Cerebellar nuclear complex (tissue), 1 donor: ENCODE data around the gene APOA5.
"Not testable (repeated sequence)": the region's sequence is repeated elsewhere in the genome, so short reads cannot be mapped to it uniquely, and the experiment has no call there.

Experiments used
- DNase-seq, 2 experiments: peaks; one replicate each; lab custom pipeline; 2025; lab: John Stamatoyannopoulos, UW

The APOA5 gene

DNA sequence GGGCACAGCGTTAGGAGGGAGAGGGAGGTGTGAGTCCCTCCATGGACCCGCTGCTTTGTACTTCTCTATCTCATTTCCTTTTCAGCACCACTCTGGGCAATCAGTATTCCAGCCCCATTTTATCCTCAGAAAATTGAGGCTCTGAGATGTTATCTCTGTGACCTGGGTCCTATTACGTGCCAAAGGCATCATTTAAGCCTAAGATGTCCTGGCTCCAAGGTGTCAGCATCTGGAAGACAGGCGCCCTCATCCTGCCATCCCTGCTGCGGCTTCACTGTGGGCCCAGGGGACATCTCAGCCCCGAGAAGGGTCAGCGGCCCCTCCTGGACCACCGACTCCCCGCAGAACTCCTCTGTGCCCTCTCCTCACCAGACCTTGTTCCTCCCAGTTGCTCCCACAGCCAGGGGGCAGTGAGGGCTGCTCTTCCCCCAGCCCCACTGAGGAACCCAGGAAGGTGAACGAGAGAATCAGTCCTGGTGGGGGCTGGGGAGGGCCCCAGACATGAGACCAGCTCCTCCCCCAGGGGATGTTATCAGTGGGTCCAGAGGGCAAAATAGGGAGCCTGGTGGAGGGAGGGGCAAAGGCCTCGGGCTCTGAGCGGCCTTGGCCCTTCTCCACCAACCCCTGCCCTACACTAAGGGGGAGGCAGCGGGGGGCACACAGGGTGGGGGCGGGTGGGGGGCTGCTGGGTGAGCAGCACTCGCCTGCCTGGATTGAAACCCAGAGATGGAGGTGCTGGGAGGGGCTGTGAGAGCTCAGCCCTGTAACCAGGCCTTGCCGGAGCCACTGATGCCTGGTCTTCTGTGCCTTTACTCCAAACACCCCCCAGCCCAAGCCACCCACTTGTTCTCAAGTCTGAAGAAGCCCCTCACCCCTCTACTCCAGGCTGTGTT, 37.2 kb upstream of the APOA5 start:
- no peak for DNase-seq

DNA sequence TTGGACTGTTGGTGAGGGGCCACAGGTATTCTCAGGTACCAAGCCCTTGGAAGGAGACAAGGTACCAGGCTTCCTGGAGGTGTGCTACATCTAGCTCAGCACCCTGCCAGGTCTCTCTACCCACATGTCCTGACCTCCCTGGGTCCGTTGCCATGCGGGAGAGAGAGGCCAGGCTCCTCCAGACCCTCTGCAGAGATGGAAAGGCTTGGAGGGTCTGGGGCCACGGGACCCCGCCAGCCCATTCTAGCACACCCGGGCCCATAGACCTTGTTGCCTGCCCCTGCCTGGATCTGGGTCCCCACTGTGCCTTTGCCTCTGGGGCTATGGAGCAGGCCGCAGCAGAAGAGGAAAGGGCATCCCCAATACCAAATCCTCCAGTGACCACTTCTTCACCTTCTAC, 35.8 kb upstream of the APOA5 start:
- DNase-seq: no peak

DNA sequence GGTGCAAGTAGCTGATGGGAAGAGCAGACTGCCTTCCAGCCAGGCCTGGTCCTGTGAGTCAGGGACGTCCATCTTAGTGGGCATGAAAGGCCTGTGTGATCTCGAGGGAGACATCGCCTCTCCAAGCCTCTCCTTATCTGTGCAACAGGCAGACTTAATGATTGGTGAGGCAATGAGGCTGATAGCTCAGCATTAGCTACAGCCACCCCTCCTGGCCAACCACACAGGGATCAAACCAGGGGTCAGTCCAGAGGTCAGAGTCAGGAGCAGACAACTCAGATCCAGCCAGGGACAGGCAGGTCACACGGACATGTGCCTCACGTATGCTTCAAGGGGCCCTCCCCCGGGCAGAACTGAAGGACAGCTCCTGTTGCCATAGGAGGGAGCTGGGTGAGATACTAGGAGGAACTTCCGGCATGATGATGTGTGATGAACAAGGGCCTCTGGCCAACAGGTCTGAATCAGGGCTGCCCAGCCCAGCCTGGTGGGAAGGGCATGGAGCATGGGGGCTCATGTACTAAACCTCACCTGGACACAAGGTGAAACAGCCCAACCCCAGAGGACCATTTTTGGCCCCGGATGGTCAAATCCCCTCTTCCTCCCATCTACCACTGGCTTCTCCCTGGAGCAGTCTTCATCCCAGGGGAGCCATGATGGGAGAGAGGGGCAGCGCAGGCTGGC, 35.2 kb upstream of the APOA5 start:
- DNase-seq: no peak

DNA sequence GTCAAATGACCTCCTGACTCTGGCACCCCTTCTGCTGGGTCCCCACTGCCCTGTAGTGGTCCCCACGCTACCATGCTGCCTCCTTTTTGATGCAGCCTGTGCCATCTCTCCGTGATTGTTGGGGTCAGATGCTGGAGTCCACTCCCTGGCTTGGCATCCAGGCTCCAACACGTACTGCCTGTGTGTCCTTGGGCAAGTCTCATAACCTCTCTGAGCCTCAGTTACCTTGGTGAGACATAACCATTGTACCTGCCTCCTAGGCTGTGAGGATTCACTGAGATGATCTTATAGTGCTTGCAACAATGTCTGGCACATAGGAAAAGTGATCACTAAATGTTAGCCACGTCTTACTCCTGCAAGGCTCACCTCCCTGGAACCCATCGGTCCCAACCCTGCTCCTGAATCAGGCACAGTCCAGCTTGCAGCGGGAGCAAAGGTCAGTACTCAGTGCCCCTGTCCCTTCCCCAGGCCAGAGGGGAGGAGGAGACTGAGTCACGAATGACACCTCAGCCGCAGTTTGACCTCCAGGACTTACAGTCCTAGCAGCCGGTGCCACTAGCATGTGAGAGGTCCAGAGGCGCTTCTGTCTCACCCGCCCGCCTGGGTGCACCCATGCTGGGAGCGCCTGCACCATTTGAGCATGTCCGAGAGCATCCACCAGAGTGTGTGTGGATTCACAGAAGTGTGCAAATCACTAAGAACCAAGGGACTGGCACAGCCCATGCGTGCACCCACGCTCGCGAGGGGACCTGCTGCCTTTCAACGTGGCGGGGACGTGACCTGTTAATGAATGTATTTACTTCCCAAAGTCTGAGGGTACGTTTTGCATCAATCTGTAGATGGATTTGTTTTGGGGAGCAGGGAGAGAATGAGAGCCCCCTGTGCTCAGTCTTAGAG, 34.4 kb upstream of the APOA5 start:
- DNase-seq: no peak

DNA sequence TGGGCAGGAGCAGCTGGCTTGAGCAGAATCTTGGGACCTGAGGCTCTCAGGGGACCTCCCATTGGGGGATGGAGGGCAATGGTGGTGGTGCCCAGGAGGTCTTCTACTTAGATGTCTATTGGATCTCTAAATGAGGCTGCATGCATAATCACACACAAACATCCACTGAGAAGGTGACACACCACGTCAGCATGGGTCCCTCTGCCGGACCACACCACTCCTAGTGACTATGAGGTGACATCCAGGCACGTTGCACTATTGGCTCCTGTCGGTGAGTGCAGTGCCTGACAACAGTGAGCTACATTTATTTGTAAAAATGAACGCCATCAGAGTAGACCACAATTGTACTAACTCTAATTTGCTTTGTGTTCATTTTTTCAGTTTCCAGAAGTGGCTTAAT, 33.8 kb upstream of the APOA5 start:
- DNase-seq: no peak

DNA sequence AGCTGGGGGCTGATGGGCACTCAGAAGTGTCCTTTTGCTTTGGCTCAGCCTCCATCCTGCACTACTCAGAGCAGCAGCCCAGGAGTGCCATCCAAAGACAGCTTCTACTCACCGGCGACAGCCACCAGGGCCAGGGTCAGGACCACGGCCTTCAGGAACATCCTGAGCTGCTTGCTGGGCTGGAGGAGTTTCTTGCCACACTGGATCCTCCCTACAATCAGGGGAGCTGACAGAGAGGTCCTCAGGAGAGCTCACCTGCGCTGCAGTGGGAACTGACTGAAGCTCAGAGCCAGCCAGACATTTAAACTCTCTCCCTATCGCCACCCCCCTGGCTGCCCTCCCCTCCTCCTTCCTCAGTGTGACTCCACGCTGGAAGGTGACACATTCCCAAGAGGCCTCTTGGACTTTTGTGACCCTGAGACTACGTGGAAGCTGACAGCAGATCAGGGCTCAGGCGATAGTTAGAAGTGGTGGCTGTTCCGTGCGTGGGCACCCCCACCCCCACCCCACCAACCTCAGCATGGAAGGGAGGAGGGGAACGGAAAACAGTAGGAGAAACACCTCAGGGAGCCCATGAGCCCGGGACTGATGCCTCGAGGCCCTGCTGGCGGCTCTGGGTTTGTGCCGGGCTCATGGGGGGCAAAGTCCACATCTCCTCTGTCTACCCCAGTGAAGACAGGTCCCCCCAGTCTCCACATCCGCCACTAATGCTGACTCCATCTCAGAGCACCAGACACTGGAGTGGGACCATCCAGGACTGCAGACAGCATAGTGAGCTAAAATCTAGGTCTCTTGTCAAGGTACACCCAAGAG, 31.6 kb upstream of the APOA5 start, which contains the start of gene APOA4:
TSS of gene APOA4 (minus strand) at position 274 of the 813 bp plus-strand sequence. CDS start at position 161, 113 bp downstream.
- no peak for DNase-seq

DNA sequence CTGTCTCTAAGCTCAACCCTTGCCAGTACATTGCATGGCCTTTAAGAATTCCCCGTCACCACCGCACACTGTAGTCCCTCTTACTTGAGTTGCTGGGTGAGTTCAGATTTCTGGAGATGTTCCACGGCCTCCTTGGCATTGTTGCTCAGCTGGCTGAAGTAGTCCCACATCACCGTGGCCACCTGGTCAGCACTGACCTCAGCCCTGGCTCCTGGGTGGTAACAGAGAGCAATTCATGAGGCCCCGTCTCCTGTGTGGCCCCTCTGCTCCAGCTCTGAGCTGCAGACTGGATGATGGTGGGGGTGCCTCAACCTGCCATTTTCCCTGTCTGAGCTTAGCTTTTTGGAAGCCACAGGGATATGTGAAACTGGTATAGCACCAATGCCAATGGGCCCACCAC, 30.9 kb upstream of the APOA5 start:
- DNase-seq: no peak

DNA sequence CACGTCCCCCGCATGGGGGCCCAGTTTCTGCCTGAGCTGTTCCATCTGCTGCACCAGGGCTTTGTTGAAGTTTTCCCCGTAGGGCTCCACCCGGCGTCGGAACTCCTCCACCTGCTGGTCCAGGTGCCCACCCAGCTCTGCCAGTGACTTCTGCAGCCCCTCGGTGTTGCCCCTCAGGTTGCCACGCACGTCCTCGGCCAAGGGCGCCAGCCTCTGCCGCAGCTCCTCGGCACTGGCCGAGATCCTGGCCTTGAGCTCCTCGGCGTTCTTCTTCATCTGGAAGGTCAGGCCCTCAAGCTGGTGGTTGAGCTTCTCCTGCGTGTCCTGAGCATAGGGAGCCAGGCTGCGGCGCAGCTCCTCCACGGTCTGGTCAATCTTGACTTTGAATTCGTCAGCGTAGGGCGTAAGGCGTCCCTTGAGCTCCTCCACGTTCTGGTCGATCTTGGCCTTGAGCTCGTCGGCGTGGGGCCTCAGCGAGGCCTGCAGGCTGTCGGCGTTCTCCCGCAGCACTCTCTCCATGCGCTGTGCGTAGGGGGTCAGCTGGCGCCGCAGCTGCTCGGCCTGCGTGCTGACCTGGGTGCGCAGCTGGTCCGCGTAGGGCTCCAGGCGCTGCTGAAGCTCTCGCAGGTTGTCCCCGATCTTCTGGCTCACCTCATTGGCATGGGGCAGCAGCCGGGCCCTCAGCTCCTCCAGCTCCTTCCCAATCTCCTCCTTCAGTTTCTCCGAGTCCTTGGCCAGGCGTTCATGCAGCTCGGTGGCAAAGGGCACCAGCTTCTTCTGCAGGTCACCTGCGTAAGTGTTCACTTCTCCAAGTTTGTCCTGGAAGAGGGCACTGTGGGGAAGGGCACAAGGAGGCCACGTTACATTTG, 29.6 kb upstream of the APOA5 start:
- no peak for DNase-seq

DNA sequence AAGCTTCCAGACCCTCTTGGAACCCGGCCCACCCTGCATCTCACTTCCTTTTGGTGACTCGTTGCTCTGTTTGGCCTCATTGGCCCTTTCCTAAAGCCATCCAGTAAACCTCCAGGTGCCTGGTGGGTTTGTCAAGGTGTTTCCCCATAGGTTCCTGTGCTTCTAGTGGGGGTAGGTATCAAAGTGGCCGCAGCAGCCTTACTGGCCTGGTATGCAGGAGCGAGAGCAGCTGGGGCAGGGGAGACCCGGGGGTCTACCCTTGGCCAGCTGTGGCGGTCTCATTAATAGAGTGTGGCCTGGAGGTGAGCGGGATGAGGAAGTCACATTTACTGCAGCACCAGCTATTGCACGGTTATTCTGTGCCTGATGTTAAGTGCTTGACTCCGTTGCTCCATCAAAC, 27.4 kb upstream of the APOA5 start:
- DNase-seq: no peak

DNA sequence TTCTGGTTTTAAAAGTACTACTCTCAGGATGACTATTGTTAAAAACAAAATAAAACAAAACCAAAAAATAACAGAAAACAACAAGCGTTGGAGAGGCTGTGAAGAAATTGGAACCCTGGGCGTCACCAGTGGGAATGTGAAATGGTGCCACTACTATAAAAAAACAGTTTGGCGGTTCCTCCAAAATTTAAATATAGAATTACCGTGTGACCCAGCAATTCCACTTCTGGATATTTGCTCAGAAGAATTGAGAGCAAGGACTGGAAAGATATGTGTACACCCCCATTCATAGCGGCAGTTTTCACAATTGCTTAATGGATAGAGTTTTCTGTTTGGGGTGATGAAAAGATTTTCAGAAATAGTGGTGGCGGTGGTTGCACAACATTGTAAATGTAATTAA, 22.8 kb upstream of the APOA5 start:
- DNase-seq: no peak

DNA sequence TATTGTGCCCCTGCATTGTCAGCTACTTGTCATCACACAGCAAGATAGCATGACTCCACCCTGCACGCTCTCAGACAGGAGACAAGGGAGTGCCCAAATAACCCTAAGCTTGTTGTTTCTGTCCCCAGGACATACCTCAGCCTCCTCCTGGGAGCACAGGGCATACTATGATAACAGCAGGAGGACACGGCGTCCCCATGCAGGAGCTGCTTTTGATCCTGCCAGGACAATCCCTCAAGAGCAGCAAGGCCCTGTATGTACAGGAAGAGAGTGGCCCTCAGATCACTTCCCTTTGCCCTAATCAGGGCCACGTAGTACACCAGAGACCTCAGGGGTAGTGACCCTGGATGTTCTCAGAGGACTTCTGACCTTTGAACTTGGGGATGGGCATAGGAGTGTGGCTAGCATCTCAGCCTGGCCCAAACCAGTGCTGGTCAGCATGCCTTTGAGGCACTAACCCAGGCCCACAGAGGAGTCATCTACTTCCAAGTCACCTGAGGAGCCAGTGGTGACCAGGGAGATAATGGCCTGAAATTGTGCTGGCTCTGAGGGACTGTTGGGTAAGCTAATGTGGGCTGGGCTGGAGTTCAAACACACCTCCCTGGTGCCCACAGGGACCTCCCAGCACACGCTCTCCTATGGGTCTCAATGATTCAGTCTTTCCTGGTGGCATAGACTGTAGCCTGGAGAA, 22.2 kb upstream of the APOA5 start:
- no peak for DNase-seq

DNA sequence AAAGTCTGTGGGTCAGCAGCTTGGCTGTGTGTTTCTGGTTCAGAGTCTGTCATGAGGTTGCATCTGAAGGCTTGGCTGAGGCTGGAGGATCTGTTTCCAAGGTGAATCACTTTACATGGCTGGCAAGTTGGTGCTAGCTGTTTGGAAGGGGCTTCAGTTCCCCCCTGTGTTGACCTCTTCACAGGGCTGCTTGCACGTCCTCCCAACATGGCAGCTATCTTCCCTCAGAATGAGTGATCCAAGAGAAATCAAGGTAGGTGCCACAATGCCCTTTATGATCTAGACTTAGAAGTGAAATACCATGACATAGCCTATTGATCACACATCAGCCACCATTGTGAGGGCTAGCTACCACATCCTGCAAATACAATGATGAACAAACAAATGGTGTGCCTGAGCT, 21.5 kb upstream of the APOA5 start:
- DNase-seq: no peak

DNA sequence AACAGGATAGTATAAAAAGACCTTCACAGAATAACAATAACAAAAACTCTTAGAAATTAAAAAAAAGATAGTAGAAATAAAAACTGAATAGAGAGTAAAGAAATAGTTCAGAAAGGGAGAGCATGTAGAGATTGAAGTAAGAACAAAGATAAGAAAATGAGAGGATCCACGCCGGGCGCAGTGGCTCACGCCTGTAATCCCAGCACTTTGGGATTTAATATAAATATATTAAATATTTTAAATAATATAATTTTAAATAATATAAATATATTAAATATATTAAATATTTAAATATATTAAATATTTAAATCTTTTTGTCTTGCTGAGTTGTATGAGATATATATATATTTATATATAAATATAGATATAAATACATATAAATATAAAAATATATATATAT, 20.4 kb upstream of the APOA5 start:
- DNase-seq: no peak

DNA sequence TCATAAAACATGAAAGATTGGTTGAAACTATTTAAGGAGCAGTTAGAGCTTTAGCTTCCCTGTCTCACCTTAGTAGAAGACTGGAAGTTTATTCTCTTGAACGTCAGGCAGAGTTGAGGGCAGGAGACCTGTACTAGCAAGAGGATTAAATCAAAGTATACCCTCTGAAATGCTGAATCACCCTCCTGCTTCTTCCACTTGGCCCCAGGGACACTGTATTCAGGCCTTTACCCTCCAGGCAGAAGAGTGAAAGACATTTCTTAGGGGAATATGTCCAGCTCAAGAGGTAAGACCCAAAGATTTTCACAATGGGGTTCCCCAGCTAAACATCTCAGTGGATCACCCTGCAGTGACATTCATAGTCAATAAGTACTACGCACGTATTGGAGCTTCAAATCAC, 19.5 kb upstream of the APOA5 start:
- DNase-seq: no peak

DNA sequence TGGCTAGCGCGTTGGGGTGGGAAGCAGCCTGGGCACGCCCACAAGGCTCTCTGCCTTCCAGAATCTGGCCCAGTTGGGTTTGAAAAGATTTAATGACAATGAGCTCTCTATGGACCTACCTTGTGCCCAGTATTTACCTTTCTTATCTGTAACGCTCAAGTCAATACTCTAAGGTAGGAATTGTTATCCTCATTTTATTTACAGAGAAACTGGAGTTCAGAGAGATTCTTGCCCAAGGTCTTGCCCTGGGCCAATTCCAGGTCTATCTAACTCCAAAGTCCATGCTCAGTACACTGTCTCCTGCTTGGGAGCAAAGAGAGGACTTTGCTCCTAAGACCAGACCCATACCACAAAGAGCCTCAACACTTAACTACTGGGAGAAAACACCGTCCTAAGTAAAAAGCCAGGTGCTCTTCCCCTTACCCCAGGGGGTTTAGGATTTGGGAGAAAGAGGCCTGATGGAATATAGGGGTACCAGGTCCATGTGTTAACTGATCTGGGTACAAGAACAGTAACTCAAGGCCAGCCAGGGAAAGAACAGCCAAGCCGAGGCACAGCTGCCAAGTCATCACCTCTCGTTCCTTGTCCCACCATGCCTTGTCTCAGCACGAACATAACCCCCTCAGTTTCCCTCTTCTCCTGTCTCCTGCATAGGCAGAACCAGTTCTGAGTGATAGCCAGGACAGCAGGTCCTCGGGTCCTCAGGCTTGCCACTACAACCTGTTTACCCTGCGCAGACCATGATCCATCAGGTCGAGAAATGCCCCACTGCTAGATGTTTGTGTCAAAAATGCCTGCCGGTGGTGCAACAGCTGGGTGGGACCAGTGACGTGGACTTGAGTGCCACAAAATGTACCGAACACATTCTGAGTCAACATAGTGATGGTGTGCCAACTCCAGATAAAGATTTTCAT, 16.8 kb upstream of the APOA5 start:
- DNase-seq: no peak

DNA sequence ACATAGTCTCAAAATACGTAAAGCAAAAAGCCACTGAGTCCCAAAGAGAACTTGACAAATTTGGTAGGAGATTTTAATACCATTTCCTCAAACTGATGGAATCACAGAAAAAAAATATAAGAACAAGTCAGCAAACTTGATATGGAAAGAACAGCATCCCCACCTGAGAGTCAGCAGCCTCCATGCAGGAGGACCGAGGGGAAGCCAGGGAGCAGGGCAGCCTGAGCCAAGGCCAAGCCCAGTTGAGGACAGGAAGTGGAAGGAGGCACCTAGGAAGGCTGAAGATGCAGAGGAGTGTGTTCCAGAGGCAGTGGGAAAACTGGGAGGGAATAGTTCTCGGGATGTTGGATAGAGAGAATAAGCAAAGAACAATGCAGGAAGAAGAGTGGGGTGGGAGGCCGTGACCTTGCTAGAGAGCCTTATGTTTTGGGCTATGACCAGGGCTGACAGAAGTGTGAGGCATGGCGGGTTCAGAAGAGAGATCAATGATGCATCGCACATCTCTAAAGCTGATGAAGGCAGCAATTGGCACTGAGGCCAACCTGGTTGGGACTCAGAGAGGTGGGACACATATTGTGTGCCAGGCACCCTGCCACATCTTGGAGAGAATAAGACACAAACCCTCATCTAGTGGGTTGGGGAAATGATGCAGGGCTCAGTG, 16.1 kb upstream of the APOA5 start:
- no peak for DNase-seq

DNA sequence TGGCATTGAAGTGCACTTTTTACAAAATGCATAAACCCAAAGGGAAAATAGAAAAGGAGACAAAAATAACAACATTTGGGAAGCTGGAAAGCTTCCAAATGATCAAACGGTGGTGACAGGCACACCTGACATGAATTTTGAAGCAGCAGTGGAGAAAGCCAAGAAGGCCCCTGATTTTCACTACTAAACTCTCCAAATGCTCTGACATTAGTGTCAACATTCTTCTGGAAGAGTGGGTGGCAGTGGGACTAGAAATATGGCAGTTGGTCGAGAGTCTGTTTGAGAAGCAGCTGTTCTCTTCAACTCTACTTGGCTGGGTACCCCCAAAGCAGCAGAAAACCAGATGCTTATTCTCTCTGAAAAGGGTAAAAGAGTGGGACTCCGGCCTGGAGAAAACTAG, 12.3 kb upstream of the APOA5 start:
- DNase-seq: no peak

DNA sequence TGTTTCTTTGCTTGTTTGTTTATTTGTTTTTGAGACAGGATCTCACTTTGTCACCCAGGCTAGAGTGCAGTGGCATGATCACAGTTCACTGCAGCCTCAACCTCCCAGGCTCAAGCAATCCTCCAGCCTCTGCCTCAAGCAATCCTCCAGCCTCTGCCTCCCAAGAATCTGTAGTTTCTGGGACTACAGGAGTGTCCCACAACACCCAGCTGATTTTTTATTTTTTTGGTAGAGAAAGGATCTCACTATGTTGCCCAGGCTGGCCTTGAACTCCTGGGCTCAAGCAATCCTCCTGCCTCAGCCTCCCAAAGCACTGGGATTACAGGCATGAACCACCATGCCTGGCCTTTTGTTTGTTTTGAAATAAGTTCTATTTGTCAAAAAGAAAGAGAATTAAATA, 10.0 kb upstream of the APOA5 start:
- DNase-seq: not testable (repeated sequence)
